A549 treated with RU486 at 1 μM for 4 hours (cell line): Measurements from ENCODE around the gene TBC1D19. TPM values are rescaled to one million over a fixed set of nuclear protein-coding genes. Genes with fewer than 3 reads are reported as not detected.

ENCODE experiments used
- total RNA-seq: library from RNA; stranded (reverse); fragments of 200-300 nt; extraction: Qiagen RNA extraction; gene quantifications from 5 replicates; pipeline ENCODE4 v1.2.3, GENCODE V29; 2022; ENCODE audit warnings: low read depth

The TBC1D19 gene, protein sequence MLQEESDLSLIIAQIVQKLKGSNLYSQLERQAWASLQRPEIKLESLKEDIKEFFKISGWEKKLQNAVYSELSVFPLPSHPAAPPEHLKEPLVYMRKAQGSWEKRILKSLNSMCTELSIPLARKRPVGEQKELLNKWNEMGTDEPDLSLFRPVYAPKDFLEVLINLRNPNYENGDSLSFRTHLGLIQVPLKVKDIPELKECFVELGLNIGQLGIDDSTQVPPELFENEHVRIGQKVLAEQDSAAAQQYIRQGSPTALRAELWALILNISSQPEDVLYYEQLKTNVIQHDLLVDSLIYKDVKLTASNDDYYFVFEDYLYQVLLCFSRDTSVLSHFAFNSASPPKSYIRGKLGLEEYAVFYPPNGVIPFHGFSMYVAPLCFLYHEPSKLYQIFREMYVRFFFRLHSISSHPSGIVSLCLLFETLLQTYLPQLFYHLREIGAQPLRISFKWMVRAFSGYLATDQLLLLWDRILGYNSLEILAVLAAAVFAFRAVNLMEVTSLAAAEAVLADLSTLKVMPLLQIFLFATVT
- 0.80 to 4.4 TPM (median 4.0 TPM) in 5 replicates for total RNA-seq

DNA sequence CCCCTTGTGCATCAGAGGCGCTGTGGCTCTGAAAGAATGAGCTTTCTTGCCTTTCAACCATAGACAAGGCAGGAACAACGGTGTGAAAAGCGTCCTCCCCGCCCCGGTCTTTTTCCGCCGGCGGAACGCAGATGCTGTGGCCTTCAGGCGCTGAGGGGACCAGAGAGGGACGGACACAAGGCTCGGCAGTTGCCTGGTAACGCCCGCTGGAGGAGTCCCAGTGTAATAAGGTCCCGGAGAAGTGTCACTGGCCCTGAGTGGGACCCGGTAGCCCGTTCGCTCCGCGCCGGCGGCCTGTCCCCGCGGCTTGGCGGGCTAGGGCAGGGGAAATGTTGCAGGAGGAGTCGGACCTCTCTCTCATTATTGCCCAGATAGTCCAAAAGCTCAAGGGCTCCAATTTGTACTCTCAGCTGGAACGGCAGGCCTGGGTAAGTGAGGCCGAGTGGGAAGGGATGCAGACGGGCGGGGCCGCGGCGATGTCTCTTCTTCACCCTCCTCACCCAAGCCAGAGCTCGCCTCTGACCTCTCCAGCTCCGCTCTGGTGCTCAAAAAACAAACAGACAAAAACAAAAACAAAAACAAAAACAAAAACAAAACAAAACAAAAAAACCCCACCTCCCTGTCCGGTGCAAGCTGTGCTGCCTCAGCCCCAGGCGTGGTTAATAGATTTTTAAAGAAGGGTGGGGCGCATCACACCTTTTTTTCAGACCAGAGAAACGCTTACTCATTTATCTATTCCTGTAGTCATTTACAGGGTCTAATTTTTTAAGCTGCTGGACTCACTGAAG, at the start of gene TBC1D19:
TBC1D19 (plus strand) TSS at position 220 of the 788 bp plus-strand sequence; CDS start at position 330, 110 bp downstream.

Other genes with a start within 250 kb of the TBC1D19 start
- not detected in 5 replicates for gene CCKAR, start 93.6 kb upstream of the TBC1D19 start, total RNA-seq